ENCODE measurements around the gene EDNRA.

Gene EDNRA

DNA sequence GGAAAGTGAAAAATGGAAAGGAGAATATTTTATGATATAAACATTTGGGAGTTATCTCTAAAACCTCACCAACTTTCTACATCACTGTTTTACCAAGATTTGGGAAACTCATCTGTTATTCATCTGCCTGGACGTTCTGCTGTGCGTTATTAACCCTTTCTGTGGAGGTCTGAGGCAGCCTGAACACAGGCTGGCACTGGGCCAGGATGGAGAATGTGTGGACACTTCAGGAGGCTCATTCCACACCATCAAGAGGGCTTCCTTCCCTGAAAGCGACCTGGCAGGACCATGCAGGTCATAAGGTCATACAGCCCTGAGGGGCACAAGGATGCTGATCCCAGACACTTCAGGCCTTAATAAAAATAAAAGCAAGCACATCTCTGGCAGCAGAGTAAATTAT is 105.1 kb downstream of the EDNRA start:
- Mint-ChIP-seq H3K36me3 (ENCODE audit: low read depth) (peaks cover 11% of the 10 kb centered on the region), H3K9me3 (peaks cover 10% of the 10 kb centered on the region), H3K4me3 (no peak overlapping the region), H3K27me3 (ENCODE audit: low read depth) (no peaks in the 10 kb centered on the region), H3K27ac (peak overlapping the region in 2 of 3 experiments; percentile 31 to 37), H3K4me1 (peaks cover 30% of the 10 kb centered on the region)
- TF ChIP-seq, protein P1, sequence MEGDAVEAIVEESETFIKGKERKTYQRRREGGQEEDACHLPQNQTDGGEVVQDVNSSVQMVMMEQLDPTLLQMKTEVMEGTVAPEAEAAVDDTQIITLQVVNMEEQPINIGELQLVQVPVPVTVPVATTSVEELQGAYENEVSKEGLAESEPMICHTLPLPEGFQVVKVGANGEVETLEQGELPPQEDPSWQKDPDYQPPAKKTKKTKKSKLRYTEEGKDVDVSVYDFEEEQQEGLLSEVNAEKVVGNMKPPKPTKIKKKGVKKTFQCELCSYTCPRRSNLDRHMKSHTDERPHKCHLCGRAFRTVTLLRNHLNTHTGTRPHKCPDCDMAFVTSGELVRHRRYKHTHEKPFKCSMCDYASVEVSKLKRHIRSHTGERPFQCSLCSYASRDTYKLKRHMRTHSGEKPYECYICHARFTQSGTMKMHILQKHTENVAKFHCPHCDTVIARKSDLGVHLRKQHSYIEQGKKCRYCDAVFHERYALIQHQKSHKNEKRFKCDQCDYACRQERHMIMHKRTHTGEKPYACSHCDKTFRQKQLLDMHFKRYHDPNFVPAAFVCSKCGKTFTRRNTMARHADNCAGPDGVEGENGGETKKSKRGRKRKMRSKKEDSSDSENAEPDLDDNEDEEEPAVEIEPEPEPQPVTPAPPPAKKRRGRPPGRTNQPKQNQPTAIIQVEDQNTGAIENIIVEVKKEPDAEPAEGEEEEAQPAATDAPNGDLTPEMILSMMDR (IDR thresholded peaks at IDR 0.05; ENCODE audit: unreplicated experiment in 3 of 3) = no peak

DNA sequence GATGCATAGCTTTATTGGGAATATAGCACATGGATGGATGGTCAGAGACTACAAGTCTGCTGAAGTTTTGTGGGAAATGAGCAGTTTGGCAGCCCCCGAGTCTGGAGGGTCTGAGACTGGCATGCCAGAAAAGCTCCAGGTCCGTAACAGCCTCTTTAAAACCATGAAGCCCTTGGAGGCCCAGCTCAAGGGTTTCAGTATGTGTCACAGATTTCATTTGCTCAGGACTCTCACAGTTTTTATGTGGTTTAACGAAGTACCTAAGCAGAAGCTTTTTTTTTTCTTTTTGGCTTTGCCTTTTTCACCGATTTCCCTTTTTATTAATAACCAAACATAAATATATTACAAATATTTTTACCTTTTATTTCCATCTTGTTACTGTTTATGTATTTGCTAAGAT is 105.7 kb downstream of the EDNRA start:
- peaks cover 33% of the 10 kb centered on the region for H3K4me1 Mint-ChIP-seq
- H3K36me3 Mint-ChIP-seq (ENCODE audit: low read depth) = peaks cover 11% of the 10 kb centered on the region
- H3K27ac Mint-ChIP-seq = peak overlapping the region in 2 of 3 experiments; percentile 40 to 61
- H3K27me3 Mint-ChIP-seq (ENCODE audit: low read depth) = no peaks in the 10 kb centered on the region
- H3K4me3 Mint-ChIP-seq = no peak overlapping the region
- H3K9me3 Mint-ChIP-seq = peaks cover 10% of the 10 kb centered on the region
- TF ChIP-seq, protein P1 (IDR thresholded peaks at IDR 0.05; ENCODE audit: unreplicated experiment in 3 of 3) = no peak

DNA sequence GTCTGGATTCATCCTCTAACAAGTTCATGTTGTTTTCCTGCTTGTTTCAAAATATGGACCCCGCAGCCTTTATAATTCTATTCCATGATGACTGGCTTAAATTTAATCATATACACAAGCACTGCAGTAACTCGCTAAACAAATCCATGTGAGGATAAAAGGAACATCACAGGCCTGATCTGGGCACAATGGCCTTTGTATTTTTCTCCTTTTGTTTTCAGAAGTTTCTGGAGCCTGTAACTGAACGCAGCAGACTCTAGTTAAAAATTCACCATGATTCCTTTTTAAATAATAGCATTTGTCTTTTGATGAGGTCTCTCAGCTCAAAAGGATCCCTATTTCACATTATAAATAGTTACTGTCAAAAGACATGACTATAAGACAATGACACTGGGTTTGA is 106.1 kb downstream of the EDNRA start:
- H3K4me1 Mint-ChIP-seq = peaks cover 33% of the 10 kb centered on the region
- H3K9me3 Mint-ChIP-seq = peaks cover 10% of the 10 kb centered on the region

DNA sequence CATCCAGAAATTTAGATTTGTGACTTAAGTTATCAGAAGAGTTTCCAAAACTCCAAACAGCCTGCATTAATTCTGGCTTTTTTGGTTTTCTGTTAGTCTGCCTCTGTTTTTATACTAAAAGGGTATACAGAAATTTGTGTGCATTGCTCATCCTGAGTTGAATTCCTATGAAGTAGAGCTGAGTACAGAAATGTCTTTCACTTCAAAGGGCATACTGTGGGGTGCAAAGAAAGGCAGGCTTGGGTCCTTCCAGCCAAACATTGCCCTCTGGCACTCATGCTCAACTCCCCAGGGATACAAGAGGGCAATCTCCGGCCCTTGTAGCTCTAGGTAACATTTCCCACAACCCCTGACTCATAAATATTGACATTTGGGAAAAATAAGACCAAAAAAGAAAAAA is 108.7 kb downstream of the EDNRA start:
- Mint-ChIP-seq H3K4me1 (peaks cover 33% of the 10 kb centered on the region), H3K4me3 (no peak overlapping the region), H3K27ac (peak overlapping the region; percentile 41 to 81 (median 58)), H3K9me3 (peaks cover 9% of the 10 kb centered on the region), H3K36me3 (ENCODE audit: low read depth) (peaks cover 10% of the 10 kb centered on the region), H3K27me3 (ENCODE audit: low read depth) (no peaks in the 10 kb centered on the region)
- TF ChIP-seq, protein P1 (IDR thresholded peaks at IDR 0.05; ENCODE audit: unreplicated experiment in 3 of 3) = no peak

More for the DNA sequence above, 106.1 kb downstream of the EDNRA start:
- Mint-ChIP-seq H3K27me3 (ENCODE audit: low read depth) (no peaks in the 10 kb centered on the region), H3K36me3 (ENCODE audit: low read depth) (peaks cover 11% of the 10 kb centered on the region), H3K27ac (peak overlapping the region in 2 of 3 experiments; percentile 40 to 61), H3K4me3 (no peak overlapping the region)
- TF ChIP-seq, protein P1 (IDR thresholded peaks at IDR 0.05; ENCODE audit: unreplicated experiment in 3 of 3) = no peak

DNA sequence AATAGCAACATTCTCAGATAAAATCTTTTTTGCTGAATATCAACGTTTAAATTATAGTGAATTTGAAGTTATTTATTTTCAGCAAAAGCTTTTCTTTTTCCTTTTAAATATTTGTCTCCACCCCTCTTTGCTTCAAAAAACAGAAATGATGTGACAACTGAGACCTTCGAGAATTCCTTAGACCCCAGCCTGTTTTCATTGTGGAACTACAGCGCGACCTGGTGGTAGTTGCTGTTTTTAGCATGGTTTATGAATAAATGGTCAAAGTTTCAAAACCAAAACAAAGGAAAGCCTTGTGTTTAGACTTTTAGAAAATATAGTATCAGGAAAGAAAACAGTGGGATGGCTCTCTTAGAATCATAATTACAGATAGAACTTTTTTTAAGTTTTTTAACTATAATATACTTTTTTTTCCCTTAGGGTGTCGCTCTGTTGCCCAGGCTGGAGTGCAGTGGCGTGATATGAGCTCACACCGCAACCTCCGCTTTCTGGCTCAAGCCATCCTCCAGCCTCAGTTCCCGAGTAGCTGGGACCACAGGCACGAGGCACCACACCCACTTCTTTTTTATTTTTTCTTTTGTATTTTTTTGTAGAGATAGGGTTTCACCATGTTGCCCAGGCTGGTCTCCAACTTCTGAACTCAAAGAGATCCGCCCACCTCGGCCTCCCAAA is 109.5 kb downstream of the EDNRA start:
- Mint-ChIP-seq H3K27ac (peak overlapping the region; percentile 23 to 58 (median 41)), H3K27me3 (ENCODE audit: low read depth) (no peaks in the 10 kb centered on the region), H3K9me3 (peaks cover 5% of the 10 kb centered on the region), H3K4me1 (peaks cover 33% of the 10 kb centered on the region), H3K36me3 (ENCODE audit: low read depth) (peaks cover 6% of the 10 kb centered on the region), H3K4me3 (peak overlapping the region in 1 of 3 experiments; percentile 10)
- TF ChIP-seq, protein P1 (IDR thresholded peaks at IDR 0.05; ENCODE audit: unreplicated experiment in 3 of 3) = peak; percentile 77 to 89 (median 86)

DNA sequence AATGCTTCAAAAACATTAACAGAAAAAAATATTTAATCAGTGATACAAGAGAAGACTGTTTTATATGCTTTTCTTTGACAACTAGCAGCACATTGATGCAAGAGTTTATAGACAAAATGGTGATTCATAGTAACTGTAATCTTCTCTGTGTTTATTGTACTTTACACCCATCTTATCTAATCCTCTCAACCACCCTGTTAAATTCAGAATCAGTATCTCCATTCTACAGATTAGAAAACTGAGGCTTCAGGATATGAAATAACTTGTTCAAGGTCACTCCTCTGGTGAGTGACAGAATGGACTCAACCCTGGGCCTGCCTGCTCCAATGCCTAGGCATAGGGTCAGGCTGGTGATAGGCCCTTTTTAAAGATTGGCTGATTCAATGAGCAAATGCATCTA is 110.2 kb downstream of the EDNRA start:
- H3K9me3 Mint-ChIP-seq = no peaks in the 10 kb centered on the region
- H3K36me3 Mint-ChIP-seq (ENCODE audit: low read depth) = no peaks in the 10 kb centered on the region
- TF ChIP-seq, protein P1 (IDR thresholded peaks at IDR 0.05; ENCODE audit: unreplicated experiment in 3 of 3) = no peak
- H3K27ac Mint-ChIP-seq = peak overlapping the region in 1 of 3 experiments; percentile 38
- no peak overlapping the region for H3K4me3 Mint-ChIP-seq
- peaks cover 33% of the 10 kb centered on the region for H3K4me1 Mint-ChIP-seq
- no peaks in the 10 kb centered on the region for H3K27me3 Mint-ChIP-seq (ENCODE audit: low read depth)
